OCI-M2 (cell line): ENCODE results near the gene PSMD4.
"Not testable (repeated sequence)": the region's sequence is repeated elsewhere in the genome, so short reads cannot be mapped to it uniquely, and the experiment has no call there.

ENCODE experiments used
- DNase-seq: peaks from one replicate; lab custom pipeline; 2025; ENCODE audit not compliant: unreplicated experiment; lab: John Stamatoyannopoulos, UW

PSMD4 gene

DNA sequence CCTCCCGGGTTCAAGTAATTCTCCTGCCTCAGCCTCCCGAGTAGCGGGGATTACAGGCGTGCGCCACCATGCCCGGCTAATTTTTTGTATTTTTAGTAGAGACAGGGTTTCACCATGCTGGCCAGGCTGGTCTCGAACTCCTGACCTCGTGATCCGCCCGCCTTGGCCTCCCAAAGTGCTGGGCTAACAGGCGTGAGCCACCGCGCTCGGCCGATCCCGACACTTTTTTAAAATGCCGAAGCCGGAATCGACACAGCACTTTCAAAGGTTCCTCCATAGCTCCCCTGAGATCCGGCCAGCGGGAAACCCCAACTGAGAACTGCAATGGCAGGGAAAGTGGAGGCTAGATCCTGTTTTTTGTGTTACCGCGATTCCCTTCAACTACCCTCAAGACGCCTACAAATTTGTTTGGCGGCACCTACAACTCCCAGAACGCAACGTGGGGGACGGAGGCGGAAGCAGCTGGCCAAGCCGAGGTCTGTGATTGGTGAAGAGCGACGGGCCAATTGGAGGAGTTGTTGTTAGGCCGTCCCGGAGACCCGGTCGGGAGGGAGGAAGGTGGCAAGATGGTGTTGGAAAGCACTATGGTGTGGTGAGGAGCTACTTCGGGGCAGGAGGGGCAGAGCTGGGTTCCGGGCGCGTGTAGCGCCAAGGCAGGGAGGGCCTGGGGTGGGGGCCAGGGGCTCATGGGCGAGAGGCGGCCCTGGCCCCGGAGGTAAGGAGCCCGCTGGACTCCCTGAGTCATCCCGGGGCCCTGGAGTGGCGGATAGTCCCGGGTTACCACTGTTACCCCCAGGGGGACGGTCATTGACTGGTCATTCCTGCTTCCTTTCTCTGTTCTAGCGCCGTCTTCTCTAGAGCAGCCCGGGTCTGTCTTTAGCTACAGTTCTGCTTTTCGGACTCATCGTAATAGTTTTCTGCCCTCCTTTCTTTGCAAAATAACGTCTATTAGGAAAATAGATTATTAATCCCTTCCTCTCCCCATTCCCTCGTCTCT, at the start of gene PSMD4:
TSS of gene PSMD4 (plus strand) at position 518 of the 997 bp plus-strand sequence. CDS start at position 567, 49 bp downstream.
- DNase-seq = peak; percentile 75

DNA sequence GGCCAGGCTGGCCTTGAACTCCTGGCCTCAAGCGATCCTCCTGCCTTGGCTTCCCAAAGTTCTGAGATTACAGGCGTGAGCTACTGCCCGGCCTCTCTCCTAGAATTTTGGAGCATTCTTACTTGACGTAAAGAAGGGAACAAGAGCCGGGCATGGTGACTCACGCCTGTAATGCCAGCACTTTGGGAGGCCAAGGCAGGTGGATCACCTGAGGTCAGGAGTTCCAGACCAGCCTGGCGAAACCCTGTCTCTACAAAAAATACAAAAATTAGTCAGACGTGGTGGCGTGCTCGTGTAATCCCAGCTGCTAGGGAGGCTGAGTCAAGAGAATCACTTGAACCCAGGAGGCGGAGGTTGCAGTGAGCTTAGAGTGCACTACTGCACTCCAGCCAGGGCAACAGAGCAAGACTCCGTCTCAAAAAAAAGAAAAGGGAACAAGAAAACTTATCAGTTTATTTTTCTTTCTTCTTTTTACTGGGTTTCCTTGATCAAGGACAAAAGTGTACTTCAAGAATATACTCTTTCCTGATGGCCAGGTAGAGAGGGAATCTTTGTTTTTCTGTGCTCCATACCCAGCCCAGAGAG, 49.1 kb upstream of the PSMD4 start:
- not testable (repeated sequence) for DNase-seq

DNA sequence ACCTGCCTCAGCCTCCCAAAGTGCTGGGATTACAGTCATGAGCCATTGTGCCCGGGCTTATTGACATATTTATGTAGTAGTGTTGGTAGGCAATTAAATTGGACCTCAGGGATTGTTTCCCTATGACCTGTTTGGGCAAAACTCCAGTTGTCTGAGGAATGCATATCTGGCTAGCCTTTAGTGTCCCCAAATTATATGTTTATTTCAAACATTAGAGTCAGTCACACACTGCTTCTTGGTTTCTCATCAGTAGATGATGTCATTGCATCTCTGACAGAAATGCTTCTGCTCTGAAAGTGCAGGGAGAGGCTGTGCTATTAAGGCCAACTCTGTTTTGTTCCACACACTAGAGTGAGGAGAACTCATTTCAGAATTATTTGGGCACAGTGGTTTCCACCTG, 43.7 kb upstream of the PSMD4 start:
- DNase-seq = no peak

DNA sequence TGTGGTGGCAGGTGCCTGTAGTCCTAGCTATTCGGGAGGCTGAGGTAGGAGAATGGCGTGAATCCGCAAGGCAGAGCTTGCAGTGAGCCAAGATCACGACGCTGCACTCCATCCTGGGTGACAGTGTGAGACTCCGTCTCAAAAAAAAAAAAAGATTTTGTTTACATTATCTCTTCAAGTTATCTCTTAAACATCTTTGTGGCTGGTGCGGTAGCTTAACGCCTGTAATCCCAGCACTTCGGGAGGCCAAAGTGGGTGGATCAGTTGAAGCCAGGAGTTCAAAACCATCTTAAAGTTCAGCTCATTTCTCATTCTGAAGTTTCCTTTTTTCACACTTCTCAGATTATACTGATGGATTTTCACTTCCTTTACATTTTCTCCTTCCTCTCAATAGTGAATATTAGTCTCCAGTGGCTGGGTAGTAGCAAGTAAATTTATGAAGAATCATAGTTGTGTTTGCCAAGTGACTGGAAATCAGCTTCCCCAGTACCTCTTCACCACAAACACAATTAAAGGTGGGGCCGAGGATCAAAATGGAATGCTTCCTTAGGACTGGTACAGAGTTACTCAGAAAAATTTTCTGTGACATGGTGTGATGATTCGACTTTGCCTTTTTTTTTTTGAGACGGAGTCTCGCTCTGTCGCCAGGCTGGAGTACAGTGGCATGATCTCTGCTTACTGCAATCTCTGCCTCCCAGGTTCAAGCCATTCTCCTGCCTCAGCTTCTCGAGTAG, 42.4 kb upstream of the PSMD4 start:
- no peak for DNase-seq

- no peak for DNase-seq
Observed at GRCh38 chr1:151213560-151213959, 41.0 kb upstream of the PSMD4 start.

DNA sequence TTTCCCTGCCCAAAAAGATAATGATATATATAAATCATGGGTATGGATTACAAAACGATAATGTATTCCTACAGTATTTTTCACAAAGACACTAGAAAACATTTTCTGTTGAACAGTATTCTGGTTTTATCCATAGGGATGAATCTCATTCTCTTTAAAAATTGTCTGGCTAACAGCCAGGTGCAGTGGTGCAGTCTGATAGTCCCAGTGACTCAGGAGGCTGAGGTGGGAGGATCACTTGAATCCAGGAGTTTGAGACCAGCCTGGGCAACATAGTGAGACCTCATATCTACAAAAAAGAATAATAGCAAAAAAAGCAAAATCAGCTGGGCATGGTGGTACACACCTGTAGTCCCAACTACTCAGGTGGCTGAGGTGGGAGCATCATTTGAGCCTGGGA, 32.9 kb upstream of the PSMD4 start:
- no peak for DNase-seq

DNA sequence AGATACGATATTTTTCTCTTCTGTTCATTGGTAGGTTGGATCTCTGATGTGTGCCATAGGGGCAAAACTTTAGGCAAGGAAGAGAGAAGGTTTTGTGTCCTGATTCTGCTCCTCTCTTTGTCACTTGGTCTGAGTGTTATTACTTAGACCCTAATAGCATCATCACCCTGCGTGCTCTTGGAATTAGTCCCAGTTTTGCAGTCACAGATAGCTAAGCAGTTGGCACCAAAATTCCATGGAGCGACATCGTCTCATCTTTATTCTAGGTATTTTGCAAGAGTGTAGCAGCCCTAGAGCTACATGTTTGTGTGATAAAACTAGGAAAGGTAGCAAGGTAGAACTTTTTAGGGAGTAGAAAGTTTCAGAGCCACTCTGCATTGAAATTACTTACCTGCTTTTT, 32.4 kb upstream of the PSMD4 start:
- no peak for DNase-seq

DNA sequence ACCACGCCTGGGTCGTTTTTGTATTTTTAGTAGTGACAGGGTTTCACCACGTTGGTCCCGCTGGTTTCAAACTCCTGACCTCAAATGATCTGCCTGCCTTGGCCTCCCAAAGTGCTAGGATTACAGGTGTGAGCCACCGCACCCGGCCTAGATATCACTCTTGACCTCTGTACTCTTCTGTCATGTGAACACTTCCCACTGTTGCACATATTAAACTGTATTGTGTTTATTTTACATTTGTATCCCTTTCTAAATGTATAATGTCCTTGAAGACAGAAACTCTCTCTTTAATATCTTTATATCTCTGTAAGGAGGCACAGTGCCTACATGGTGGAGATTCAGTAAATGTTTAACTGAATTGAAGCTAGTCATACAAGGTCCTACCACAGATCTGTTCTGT, 19.3 kb upstream of the PSMD4 start:
- no peak for DNase-seq

DNA sequence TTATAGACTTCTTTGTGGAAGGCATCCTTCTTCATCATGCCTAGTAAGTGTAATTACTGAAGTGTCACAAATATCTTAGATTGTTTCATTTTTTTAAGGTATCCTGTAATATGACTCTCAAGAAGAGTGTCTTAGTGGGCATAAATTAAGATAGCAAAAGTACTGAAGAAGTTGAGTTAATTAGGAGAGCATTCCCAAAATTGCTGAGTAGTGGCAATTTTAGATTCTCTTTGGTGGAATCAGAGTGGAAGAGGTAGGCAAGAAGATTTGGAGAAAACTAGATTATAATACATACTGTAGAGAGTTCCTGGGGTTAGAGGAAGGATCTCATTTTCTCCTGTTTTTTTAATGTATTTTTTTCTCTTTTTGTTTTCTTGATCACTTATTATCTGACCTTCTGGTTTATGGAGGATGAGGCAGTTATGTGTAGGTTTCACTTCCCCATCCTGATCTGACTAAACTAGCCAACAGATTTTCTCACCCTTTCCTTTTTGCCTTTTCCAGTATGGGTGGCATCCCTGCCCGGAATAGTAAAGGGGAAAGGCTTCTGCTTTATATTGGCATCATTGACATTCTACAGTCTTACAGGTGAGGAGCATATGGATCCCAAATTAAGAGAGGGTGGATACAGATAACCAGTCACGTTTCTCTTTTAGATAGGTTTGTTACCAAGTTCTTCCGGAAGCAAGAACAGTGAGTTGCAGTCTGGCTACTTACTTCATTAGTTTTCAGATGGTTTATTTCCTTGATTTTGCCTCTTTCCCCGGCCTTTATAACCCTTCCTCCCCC, 16.7 kb upstream of the PSMD4 start:
- no peak for DNase-seq

- DNase-seq = no peak
Observed at GRCh38 chr1:151238467-151238739, 16.1 kb upstream of the PSMD4 start.

- no peak for DNase-seq
Observed at GRCh38 chr1:151242442-151242841, 12.1 kb upstream of the PSMD4 start.

GRCh38 chr1:151243683-151244216, 10.8 kb upstream of the PSMD4 start:
- no peak for DNase-seq

DNA sequence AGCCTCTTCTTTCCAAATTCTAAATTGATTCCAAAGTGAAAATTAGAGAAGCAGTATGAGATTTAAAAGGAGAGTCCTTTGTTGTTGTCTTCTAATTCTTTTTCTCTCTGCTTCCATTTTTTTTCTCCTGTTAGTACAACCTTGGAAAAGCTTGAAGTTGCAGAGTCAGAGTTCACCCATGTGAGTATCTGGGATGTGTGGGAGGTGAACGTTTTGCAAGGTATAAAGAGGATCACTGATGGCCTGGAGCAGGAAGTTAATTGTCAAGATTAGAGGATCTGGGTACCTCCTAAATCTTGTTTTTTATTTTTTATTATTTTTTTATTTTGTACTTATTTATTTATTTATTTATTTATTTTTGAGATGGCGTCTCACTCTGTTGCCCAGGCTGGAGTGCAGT, 7.7 kb upstream of the PSMD4 start:
- DNase-seq = no peak

- peak; percentile 34 for DNase-seq
Observed at GRCh38 chr1:151251656-151252470, 2.7 kb upstream of the PSMD4 start.

DNA sequence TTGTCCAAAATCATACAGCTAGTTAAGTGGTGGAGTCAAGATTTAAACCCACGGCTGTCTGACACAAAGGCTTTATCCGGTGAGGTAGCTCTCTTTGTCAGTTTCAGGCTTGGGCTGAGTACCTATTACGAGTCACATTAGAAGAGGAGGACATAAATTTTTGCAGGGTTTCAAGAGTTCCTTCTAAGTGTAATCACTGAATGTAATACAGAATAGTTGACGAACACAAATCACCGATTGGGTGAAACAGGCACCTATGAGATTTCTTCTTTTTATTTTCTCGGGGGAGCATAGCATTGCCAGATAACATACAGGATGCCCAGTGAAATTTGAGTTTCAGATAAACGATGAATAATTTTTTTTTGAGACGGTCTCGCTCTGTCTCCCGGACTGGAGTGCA, 847 bp downstream of the PSMD4 start:
- DNase-seq = no peak

DNA sequence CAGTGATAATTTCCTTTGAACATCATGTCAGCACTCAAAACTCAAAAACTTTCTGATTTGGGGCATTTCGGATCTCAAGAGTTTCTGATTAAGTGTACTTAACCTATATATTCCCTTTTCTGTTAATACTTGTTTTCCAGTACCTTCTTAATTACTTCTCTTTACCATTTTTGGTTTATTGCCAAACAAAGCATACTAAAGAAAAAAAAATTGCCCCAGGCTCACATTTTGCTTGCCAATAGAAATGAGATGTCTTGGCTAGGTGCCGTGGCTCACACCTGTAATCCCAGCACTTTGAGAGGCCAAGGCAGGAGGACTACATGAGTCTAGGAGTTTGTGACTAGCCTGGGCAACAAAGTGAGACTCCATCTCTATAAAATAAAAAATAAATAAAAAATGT, 4.8 kb downstream of the PSMD4 start:
- no peak for DNase-seq

DNA sequence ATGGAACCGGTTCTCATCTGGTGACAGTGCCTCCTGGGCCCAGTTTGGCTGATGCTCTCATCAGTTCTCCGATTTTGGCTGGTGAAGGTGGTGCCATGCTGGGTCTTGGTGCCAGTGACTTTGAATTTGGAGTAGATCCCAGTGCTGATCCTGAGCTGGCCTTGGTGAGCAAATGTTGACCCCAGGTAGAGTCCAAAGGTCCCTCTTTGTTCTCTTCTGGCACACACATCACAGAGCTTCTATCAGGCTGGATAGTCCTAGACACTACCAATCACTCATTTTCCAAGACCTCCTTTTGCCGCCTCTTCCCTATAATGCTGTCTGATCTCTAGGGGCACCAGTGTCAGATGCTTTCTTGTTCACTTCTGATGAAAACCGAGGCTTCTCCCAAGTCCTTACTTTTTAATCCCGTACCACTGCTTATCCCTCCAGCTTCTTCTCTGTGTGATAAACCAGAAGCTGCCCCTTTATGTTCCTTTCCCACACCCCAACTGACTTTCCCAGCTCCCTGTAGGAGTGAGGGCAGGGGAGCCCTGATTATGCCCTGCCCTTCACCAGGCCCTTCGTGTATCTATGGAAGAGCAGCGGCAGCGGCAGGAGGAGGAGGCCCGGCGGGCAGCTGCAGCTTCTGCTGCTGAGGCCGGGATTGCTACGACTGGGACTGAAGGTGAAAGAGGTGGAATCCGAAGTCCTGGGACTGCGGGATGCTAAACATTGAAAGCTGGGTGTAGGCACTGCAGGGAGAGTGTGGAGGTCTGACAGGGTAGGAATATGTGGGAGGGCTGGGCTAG, 11.1 kb downstream of the PSMD4 start:
- no peak for DNase-seq

DNA sequence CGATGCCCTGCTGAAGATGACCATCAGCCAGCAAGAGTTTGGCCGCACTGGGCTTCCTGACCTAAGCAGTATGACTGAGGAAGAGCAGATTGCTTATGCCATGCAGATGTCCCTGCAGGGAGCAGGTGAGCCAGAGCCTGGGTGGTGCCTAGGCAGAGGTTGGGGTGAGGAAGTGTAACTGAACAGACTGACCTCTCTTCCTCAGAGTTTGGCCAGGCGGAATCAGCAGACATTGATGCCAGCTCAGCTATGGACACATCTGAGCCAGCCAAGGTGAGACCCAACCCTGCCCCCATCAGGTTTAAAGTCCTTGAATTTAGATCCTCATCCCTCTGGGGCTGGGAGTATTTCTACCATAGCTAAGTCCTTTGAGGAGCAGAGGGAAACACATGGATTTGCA, 11.8 kb downstream of the PSMD4 start:
- no peak for DNase-seq

GRCh38 chr1:151266821-151267220, 12.3 kb downstream of the PSMD4 start:
- no peak for DNase-seq
